Adrenal gland (tissue), 5 donors: Measurements from ENCODE around the gene FGD6.

Experiments
- CTCF ChIP-seq, 6 experiments: fragments of 450-650 bp in 4 of 6; fragments of 200-600 bp in 2 of 6; sonication (generic) in 1 of 6; IDR thresholded peaks; 1 replicate in 5 of 6; 2 replicates in 1 of 6; pipeline versions ENCODE4 v1.5.1 to v1.8.0; 2016 to 2021; ENCODE audit warnings: antibody characterized with exemption in 6 of 6, mild to moderate bottlenecking in 2 of 6, moderate library complexity in 1 of 6
- POLR2A ChIP-seq, 2 donors: fragments of 450-650 bp; IDR thresholded peaks; one replicate each; pipeline ENCODE4 v1.6.1; 2017; ENCODE audit warnings: antibody characterized with exemption in 2 of 2, mild to moderate bottlenecking in 2 of 2, moderate library complexity in 1 of 2
- donor health status: DM: no; HTN: no; CAD: no.

DNA sequence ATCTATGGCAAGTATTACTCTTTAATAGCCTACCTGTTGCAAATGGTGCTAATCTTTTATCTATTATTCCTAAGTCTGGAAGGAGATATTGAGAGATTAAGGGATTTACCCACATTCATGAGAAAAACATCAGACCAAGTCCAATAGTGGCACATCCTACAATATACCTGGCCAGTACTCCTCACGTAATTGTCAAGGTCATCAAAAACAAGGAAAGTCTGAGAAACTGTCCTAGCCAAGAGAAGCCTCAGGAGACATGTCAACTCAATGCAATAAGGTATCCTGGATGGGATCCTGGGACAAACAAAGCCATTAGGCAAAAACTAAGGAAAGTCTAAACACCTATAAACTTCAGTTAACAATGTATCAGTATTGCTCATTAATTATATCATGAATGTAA is 156.3 kb downstream of the FGD6 start:
- TF ChIP-seq CTCF (IDR thresholded peaks at IDR 0.05) = no peak
- no peak for TF ChIP-seq POLR2A (IDR thresholded peaks at IDR 0.05)
